ENCODE data around the gene CCDC88C.
A peak's percentile ranks its signal among the peaks of the same experiment; 100 is the strongest.
"Not testable (repeated sequence)": the region's sequence is repeated elsewhere in the genome, so short reads cannot be mapped to it uniquely, and the experiment has no call there.

The CCDC88C gene

DNA sequence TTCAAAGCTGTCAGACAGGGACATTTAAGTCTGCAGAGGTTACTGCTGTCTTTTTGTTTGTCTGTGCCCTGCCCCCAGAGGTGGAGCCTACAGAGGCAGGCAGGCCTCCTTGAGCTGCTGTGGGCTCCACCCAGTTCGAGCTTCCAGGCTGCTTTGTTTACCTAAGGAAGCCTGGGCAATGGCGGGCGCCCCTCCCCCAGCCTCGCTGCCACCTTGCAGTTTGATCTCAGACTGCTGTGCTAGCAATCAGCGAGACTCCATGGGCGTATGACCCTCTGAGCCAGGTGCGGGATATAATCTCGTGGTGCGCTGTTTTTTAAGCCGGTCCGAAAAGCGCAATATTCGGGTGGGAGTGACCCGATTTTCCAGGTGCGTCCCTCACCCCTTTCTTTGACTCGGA lies 18.6 kb upstream of the CCDC88C start:
- not testable (repeated sequence) for H3K9ac ChIP-seq (ENCODE audit: low read depth, low read length); H3K4me3 ChIP-seq (ENCODE audit: low read length); H3K27ac ChIP-seq (ENCODE audit: low read depth, low read length); H3K4me1 ChIP-seq (ENCODE audit: insufficient read depth, low read length); H3K27me3 ChIP-seq (ENCODE audit: insufficient read depth, low read length); H3K36me3 ChIP-seq (ENCODE audit: insufficient read depth, low read length)
- 72% methylated on average over 16 of the region's 16 CpGs for WGBS
- H3K9me3 ChIP-seq (ENCODE audit: insufficient read depth, low read depth, low read length): peaks cover 29% of the 10 kb centered on the region

DNA sequence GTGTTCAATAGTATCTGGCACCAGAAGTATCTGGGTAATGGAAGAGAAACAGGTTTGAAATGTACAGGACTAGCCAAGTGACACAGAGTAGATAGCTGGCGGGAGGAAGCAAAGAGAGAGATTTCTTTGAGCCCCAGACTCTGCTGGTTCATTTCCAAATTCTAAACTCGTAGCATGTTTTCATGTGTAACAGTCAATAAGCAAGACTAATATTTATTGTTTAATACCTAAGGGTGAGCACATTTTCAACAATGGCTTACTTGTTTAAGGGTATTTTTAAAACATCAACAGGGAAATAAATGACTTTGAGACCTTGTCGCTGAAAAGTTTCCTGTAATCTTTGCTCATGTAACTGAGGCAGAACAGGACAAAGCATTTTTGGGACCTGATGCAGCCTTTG lies 11.8 kb upstream of the CCDC88C start:
- 90% methylated on average over 2 of the region's 3 CpGs for WGBS
- H3K9ac ChIP-seq (ENCODE audit: low read depth, low read length): no peak overlapping the region
- H3K27me3 ChIP-seq (ENCODE audit: insufficient read depth, low read length): no peaks in the 10 kb centered on the region
- H3K9me3 ChIP-seq (ENCODE audit: insufficient read depth, low read depth, low read length): 0 out of 2 replicates have a peak, but pooled peaks cover 2% of the 10 kb centered on the region
- H3K4me1 ChIP-seq (ENCODE audit: insufficient read depth, low read length): no peaks in the 10 kb centered on the region
- H3K36me3 ChIP-seq (ENCODE audit: insufficient read depth, low read length): no peaks in the 10 kb centered on the region
- no peak overlapping the region for H3K4me3 ChIP-seq (ENCODE audit: low read length)
- H3K27ac ChIP-seq (ENCODE audit: low read depth, low read length): no peak overlapping the region

DNA sequence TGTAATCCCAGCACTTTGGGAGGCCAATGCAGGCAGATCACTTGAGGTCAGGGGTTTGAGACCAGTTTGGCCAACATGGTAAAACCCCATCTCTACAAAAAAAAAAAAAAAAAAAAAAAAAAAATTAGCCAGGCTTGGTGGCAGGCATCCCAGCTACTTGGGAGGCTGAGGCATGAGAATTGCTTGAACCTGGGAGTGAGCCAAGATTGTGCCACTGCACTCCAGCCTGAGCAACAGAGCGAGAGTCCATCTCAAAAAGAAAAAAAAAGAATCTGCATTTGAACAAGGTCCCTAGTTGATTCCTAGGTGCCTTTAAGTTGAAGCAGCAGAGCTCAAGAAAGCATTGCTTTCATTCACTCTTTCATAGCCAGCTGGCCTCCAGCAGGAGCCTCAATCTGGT lies 11.3 kb upstream of the CCDC88C start:
- H3K9me3 ChIP-seq (ENCODE audit: insufficient read depth, low read depth, low read length); H3K4me3 ChIP-seq (ENCODE audit: low read length); H3K27ac ChIP-seq (ENCODE audit: low read depth, low read length); H3K9ac ChIP-seq (ENCODE audit: low read depth, low read length); H3K4me1 ChIP-seq (ENCODE audit: insufficient read depth, low read length); H3K27me3 ChIP-seq (ENCODE audit: insufficient read depth, low read length); H3K36me3 ChIP-seq (ENCODE audit: insufficient read depth, low read length): not testable (repeated sequence)
- WGBS: 76% methylated on average over 1 of the region's 1 CpG

DNA sequence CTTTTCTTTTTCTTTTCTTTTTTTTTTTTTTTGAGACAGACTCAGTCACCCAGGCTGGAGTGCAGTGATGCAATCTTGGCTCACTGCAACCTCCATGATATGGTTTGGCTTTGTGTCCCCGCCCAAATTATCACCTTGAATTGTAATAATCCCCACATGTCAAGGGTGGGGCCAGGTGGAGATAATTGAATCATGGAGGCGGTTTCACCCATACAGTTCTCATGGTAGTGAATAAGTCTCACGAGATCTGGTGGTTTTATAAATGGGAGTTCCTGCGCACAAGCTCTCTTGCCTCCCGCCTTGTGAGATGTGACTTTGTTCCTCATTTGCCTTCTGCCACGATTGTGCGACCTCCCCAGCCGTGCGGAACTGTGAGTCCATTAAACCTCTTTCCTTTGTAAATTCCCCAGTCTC lies 7.9 kb upstream of the CCDC88C start:
- not testable (repeated sequence) for H3K4me1 ChIP-seq (ENCODE audit: insufficient read depth, low read length); H3K9me3 ChIP-seq (ENCODE audit: insufficient read depth, low read depth, low read length); H3K36me3 ChIP-seq (ENCODE audit: insufficient read depth, low read length); H3K4me3 ChIP-seq (ENCODE audit: low read length); H3K27ac ChIP-seq (ENCODE audit: low read depth, low read length); H3K27me3 ChIP-seq (ENCODE audit: insufficient read depth, low read length); H3K9ac ChIP-seq (ENCODE audit: low read depth, low read length)
- 92% methylated on average over 9 of the region's 9 CpGs for WGBS

DNA sequence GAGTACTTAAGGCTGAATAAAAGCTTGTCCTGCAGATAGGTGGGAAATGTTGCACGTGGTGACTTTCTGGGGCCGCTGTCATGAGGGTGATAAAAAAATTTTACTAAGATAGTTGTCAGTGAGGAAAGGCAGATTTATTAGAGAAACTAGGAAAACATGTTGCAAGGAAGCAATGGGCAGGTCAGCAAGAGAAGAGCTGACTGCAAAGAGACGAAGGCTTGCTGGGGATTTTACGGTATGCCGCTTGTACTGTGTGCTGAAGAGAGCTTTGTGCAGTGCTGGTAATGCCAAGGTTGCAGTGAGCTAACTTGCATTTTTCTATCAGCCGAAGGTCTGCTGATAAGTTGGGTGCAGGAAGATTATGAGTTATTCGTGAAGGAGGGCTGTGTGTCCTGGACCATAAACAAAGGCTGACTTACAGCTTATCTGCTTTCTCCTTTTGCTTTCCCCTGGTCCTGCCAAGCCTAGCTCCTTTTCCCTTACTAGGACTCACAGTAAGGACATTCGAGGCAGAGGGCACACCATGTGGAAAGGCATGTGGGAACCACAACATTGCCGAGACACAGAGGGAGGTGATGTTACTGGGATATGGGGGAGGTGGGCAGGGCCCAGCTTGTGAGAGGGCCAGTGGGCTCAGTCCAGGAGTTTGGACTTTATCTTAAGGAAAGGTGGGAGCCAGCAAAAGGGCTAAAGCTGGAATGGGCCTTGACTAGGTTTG lies 7.4 kb upstream of the CCDC88C start:
- H3K4me1 ChIP-seq (ENCODE audit: insufficient read depth, low read length): no peaks in the 10 kb centered on the region
- H3K27me3 ChIP-seq (ENCODE audit: insufficient read depth, low read length): no peaks in the 10 kb centered on the region
- WGBS: 90% methylated on average over 9 of the region's 9 CpGs
- no peaks in the 10 kb centered on the region for H3K36me3 ChIP-seq (ENCODE audit: insufficient read depth, low read length)
- 0 out of 2 replicates have a peak, but pooled peaks cover 3% of the 10 kb centered on the region for H3K9me3 ChIP-seq (ENCODE audit: insufficient read depth, low read depth, low read length)
- no peak overlapping the region for H3K27ac ChIP-seq (ENCODE audit: low read depth, low read length)
- H3K4me3 ChIP-seq (ENCODE audit: low read length): no peak overlapping the region
- H3K9ac ChIP-seq (ENCODE audit: low read depth, low read length): no peak overlapping the region

DNA sequence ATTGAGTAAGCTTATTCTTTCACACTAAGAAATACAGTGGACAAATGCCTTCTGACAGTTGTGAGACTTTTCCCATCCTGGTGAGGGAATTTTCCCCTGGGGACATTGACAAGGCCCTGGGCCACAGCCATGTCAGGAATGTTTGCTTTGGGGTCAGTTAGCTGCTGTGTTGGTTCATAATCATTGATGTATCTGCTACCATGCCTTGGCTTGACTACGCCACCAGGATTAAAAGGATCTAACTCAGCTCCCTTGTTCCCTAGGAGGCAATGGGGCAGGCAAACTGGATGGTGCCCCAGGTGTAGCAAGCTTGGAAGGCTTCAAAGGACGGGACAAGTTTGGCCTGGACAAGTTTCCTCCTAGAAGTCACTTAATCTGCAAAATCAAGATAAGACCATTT lies 3.1 kb upstream of the CCDC88C start:
- H3K36me3 ChIP-seq (ENCODE audit: insufficient read depth, low read length): no peaks in the 10 kb centered on the region
- H3K4me3 ChIP-seq (ENCODE audit: low read length): no peak overlapping the region
- 0 out of 2 replicates have a peak, but pooled peaks cover 3% of the 10 kb centered on the region for H3K9me3 ChIP-seq (ENCODE audit: insufficient read depth, low read depth, low read length)
- WGBS: 91% methylated on average over 2 of the region's 2 CpGs
- no peak overlapping the region for H3K9ac ChIP-seq (ENCODE audit: low read depth, low read length)
- H3K27ac ChIP-seq (ENCODE audit: low read depth, low read length): no peak overlapping the region
- no peaks in the 10 kb centered on the region for H3K27me3 ChIP-seq (ENCODE audit: insufficient read depth, low read length)
- peaks cover 8% of the 10 kb centered on the region for H3K4me1 ChIP-seq (ENCODE audit: insufficient read depth, low read length)

DNA sequence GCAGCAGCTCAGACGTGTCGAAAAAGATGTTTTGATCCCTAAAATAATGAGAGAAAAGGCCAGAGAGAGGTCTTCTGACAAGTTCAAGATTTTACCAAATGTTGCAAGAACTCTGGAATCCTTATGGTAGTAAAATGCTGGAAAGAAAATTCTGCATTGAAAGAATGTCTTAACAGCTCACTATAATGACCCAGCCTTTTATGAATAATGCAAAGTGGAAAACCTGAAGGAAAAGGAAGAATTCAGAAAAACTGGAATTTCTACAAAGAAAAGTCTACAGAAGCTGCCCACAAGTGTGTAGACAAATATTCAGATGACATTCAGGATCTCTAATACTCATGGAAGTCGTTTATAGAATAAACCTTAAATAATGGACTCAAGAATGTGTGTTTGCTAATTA lies 1.8 kb upstream of the CCDC88C start:
- Histone ChIP-seq H3K36me3 (ENCODE audit: insufficient read depth, low read length) (peaks cover under 1% of the 10 kb centered on the region; the same call in 1 of the 2 replicates), H3K9me3 (ENCODE audit: insufficient read depth, low read depth, low read length) (0 out of 2 replicates have a peak, but pooled peaks cover 2% of the 10 kb centered on the region), H3K4me1 (ENCODE audit: insufficient read depth, low read length) (peaks cover 12% of the 10 kb centered on the region), H3K9ac (ENCODE audit: low read depth, low read length) (no peak overlapping the region), H3K4me3 (ENCODE audit: low read length) (no peak overlapping the region), H3K27ac (ENCODE audit: low read depth, low read length) (no peak overlapping the region), H3K27me3 (ENCODE audit: insufficient read depth, low read length) (no peaks in the 10 kb centered on the region)
- WGBS: 76% methylated on average over 3 of the region's 3 CpGs

DNA sequence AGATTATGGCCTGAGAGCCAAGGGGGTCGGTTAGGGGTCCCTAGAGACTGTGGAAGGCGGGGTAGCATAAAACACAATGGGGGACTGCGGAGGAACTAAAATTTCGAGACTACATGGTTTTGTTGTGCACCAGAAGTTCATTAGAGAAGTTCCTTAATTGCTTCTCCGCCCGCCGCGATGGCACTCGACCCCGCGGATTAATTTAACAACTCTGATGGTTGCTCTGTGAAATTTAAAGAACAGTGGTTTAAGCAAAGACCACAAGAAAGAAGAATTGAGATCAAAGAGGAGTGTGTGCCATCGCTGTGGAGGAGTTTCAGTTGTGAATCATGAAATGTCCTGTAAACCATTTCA lies 1.4 kb upstream of the CCDC88C start:
- no peak overlapping the region for H3K27ac ChIP-seq (ENCODE audit: low read depth, low read length)
- no peaks in the 10 kb centered on the region for H3K9me3 ChIP-seq (ENCODE audit: insufficient read depth, low read depth, low read length)
- H3K9ac ChIP-seq (ENCODE audit: low read depth, low read length): no peak overlapping the region
- no peaks in the 10 kb centered on the region for H3K27me3 ChIP-seq (ENCODE audit: insufficient read depth, low read length)
- H3K36me3 ChIP-seq (ENCODE audit: insufficient read depth, low read length): peaks cover 5% of the 10 kb centered on the region; the same call in 1 of the 2 replicates
- peaks cover 16% of the 10 kb centered on the region for H3K4me1 ChIP-seq (ENCODE audit: insufficient read depth, low read length)
- 66% methylated on average over 12 of the region's 12 CpGs for whole genome bisulfite sequencing
- H3K4me3 ChIP-seq (ENCODE audit: low read length): 0 out of 2 replicates have a peak overlapping the region, but pooled peaks have one; percentile 77

DNA sequence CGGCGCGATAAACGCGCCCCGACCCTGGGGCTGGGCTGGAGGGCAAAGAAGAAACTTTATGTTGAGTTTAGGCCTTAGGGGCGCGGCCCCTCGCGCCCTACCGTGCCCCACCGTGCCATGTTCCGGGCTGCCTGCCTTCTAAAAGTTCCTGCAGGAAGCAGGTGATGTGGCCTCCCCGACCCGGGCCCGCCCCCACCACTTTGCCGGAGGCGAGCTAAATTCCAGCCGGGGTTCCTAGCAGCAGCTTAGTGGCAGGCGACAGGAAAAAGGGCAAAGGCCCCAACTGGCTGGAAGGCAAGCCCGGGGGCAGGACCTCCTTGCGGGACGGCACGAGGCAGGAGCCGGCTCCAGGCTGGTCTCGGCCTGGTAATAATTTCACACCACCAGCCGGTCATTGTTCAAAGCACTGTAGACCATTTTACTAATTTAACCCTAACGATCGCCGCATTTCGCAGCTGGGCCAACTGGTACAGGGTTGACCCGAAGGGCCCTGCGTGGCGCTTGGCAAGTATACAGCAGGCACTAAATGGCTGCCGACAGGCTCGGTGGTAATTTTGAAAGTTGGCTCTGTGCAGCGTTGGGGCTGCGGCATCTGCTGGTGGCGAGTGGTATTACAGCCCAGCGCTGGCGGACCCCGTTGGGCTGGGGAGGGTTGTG lies 895 bp upstream of the CCDC88C start:
- Histone ChIP-seq H3K36me3 (ENCODE audit: insufficient read depth, low read length) (peaks cover 8% of the 10 kb centered on the region; the same call in 1 of the 2 replicates), H3K9me3 (ENCODE audit: insufficient read depth, low read depth, low read length) (no peaks in the 10 kb centered on the region), H3K27me3 (ENCODE audit: insufficient read depth, low read length) (no peaks in the 10 kb centered on the region), H3K4me1 (ENCODE audit: insufficient read depth, low read length) (peaks cover 21% of the 10 kb centered on the region), H3K9ac (ENCODE audit: low read depth, low read length) (peak overlapping the region; percentile 85), H3K27ac (ENCODE audit: low read depth, low read length) (peak overlapping the region; percentile 21; the same call in 1 of the 2 replicates), H3K4me3 (ENCODE audit: low read length) (peak overlapping the region; percentile 77)
- WGBS: 2% methylated on average over 42 of the region's 42 CpGs

DNA sequence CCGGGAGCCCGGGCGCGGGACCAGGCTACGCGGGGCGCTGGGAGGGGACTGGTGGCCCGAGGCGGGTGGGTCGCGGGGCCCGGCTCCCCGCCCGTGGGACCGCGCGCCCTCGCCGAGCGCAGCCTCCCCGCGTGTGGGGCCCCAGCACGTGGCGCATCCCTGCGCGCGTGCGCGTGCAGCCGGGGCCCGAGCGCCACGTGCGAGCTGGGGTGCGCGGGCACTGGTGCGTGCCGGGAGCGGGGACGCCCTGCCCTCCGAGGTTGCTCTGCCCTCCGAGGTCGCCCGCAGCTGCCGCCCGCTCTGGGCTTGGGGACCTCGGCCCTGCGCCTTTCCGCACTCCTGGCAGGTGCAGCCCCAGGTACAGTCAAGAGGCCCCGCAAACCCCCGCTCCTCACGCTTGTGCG lies 365 bp upstream of the CCDC88C start:
- WGBS: 1% methylated on average over 53 of the region's 53 CpGs
- H3K36me3 ChIP-seq (ENCODE audit: insufficient read depth, low read length): peaks cover 11% of the 10 kb centered on the region; the same call in 1 of the 2 replicates
- H3K4me1 ChIP-seq (ENCODE audit: insufficient read depth, low read length): peaks cover 27% of the 10 kb centered on the region
- H3K27me3 ChIP-seq (ENCODE audit: insufficient read depth, low read length): no peaks in the 10 kb centered on the region
- H3K9ac ChIP-seq (ENCODE audit: low read depth, low read length): peak overlapping the region; percentile 85
- H3K27ac ChIP-seq (ENCODE audit: low read depth, low read length): peak overlapping the region; percentile 21; the same call in 1 of the 2 replicates
- H3K4me3 ChIP-seq (ENCODE audit: low read length): peak overlapping the region; percentile 77
- no peaks in the 10 kb centered on the region for H3K9me3 ChIP-seq (ENCODE audit: insufficient read depth, low read depth, low read length)

DNA sequence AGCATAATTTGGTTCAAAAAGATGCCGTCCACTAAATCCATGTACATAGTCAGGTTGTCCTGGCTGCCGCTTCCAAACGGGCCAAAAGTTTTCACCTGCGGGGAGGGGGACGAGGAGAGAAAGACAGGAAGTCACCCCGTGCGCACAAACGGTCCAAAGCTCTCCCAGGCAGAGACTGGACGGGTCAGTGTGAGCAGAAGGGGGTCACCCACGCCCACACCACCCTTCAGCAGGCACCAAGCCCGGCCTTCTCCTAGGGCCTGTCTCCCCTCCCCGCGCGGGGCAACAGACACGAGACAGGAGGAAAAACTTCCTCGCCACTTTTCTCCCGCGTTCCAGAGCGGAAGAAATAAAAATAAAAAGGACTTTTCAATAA lies 888 bp downstream of the CCDC88C start:
- peak overlapping the region; percentile 77 for H3K4me3 ChIP-seq (ENCODE audit: low read length)
- H3K9me3 ChIP-seq (ENCODE audit: insufficient read depth, low read depth, low read length): no peaks in the 10 kb centered on the region
- H3K4me1 ChIP-seq (ENCODE audit: insufficient read depth, low read length): peaks cover 29% of the 10 kb centered on the region
- peak overlapping the region; percentile 85 for H3K9ac ChIP-seq (ENCODE audit: low read depth, low read length)
- no peak overlapping the region for H3K27ac ChIP-seq (ENCODE audit: low read depth, low read length)
- H3K36me3 ChIP-seq (ENCODE audit: insufficient read depth, low read length): peaks cover 11% of the 10 kb centered on the region; the same call in 1 of the 2 replicates
- H3K27me3 ChIP-seq (ENCODE audit: insufficient read depth, low read length): no peaks in the 10 kb centered on the region
- WGBS: 1% methylated on average over 19 of the region's 19 CpGs

All from HUES64 (cell line).